B cell (primary cell): ENCODE results near the gene IMP3. TPM values are rescaled to one million over a fixed set of nuclear protein-coding genes. Genes with fewer than 3 reads are reported as not detected.

Experiments used
- ATAC-seq: fragments of 200-7000 bp; cut with Tn5 transposase; one replicate; pipeline ENCODE4 v1.10.0; 2021; ENCODE audit warnings: low read depth, mild to moderate bottlenecking, moderate number of reproducible peaks, moderate library complexity
- CTCF ChIA-PET: fragments of 350-600 bp; sonication (Branson Sonifier 250); formaldehyde crosslinking; loops from one replicate; lab custom pipeline; 2021; ENCODE audit warnings: antibody characterized with exemption, inconsistent platforms; lab: Charles Lee
- POLR2A ChIA-PET: fragments of 350-600 bp; sonication (Branson Sonifier 250); formaldehyde crosslinking; loops from one replicate; lab custom pipeline; 2021; ENCODE audit warnings: antibody characterized with exemption; lab: Charles Lee
- DNase-seq: peaks from one replicate; pipeline ENCODE4 v3.0.0; 2013
- H2AFZ ChIP-seq: 2 replicates; pipeline ENCODE4 v1.6.1; 2012; ENCODE audit warnings: mild to moderate bottlenecking, low read depth, low read length; ENCODE audit not compliant: insufficient read depth, poor library complexity, severe bottlenecking
- H3K27ac ChIP-seq, 2 donors: 1 replicate in 1 of 2; 2 replicates in 1 of 2; pipeline ENCODE4 v1.5.1; 2012 to 2013; ENCODE audit warnings: low read length in 2 of 2, mild to moderate bottlenecking in 2 of 2, moderate library complexity in 1 of 2
- H3K27me3 ChIP-seq, 4 experiments: fragments of 200-600 bp in 1 of 4; sonication (generic) in 1 of 4; replicated peaks in 1 of 4; 1 replicate in 2 of 4; 2 replicates in 2 of 4; pipeline versions ENCODE4 v1.6.1 to v1.7.0; 2013 to 2016; ENCODE audit warnings: low read length in 3 of 4, mild to moderate bottlenecking in 2 of 4, mixed read lengths in 1 of 4, moderate library complexity in 1 of 4; ENCODE audit not compliant: insufficient read depth in 4 of 4, control insufficient read depth in 3 of 4; ENCODE audit errors: control extremely low read depth in 1 of 4
- H3K36me3 ChIP-seq, 2 experiments: replicated peaks in 1 of 2; 1 replicate in 1 of 2; 2 replicates in 1 of 2; pipeline versions ENCODE4 v1.6.1 to v1.7.1; 2013; ENCODE audit warnings: low read length in 1 of 2; ENCODE audit not compliant: insufficient read depth in 2 of 2, control insufficient read depth in 1 of 2; ENCODE audit errors: control extremely low read depth in 1 of 2, extremely low read depth in 1 of 2
- H3K4me1 ChIP-seq, 2 donors: fragments of 200-600 bp in 1 of 2; sonication (generic) in 1 of 2; 1 replicate in 1 of 2; 2 replicates in 1 of 2; pipeline versions ENCODE4 v1.5.1 to v1.6.1; 2013 to 2017; ENCODE audit warnings: low read length in 2 of 2; ENCODE audit not compliant: control insufficient read depth in 2 of 2, insufficient read depth in 2 of 2
- H3K4me2 ChIP-seq: replicated peaks from 2 replicates; pipeline ENCODE3; 2012; ENCODE audit warnings: mild to moderate bottlenecking, low read depth, low read length; ENCODE audit not compliant: poor library complexity, severe bottlenecking
- H3K4me3 ChIP-seq, 5 experiments: fragments of 200-600 bp in 1 of 5; sonication (generic) in 1 of 5; 1 replicate in 3 of 5; 2 replicates in 2 of 5; pipeline versions ENCODE4 v1.5.1 to v1.7.0; 2011 to 2016; ENCODE audit warnings: low read length in 4 of 5, mild to moderate bottlenecking in 4 of 5, low read depth in 2 of 5, control low read depth in 1 of 5, moderate library complexity in 1 of 5; ENCODE audit not compliant: insufficient read depth in 1 of 5; ENCODE audit errors: control extremely low read depth in 1 of 5, extremely low read depth in 1 of 5
- H3K79me2 ChIP-seq: fragments of 200-600 bp; sonication (generic); one replicate; pipeline ENCODE4 v1.6.0; 2016; ENCODE audit warnings: low read length; ENCODE audit not compliant: control insufficient read depth, insufficient read depth
- H3K9ac ChIP-seq: fragments of 200-600 bp; sonication (generic); 2 replicates; pipeline ENCODE4 v1.6.1; 2017; ENCODE audit warnings: mild to moderate bottlenecking, low read length, moderate library complexity
- H3K9me3 ChIP-seq, 3 donors: one replicate each; pipeline versions ENCODE4 v1.6.1 to v1.7.1; 2013; ENCODE audit warnings: low read length in 2 of 3; ENCODE audit not compliant: control insufficient read depth in 2 of 3, insufficient read depth in 1 of 3; ENCODE audit errors: control extremely low read depth in 1 of 3
- H4K20me1 ChIP-seq: 2 replicates; pipeline ENCODE4 v1.6.0; 2012; ENCODE audit warnings: mild to moderate bottlenecking, low read length; ENCODE audit not compliant: insufficient read depth, control insufficient read depth, poor library complexity, severe bottlenecking
- H3K27ac Mint-ChIP-seq: one replicate; pipeline ENCODE4 v1.8.0; 2021; ENCODE audit warnings: mixed read lengths
- H3K27me3 Mint-ChIP-seq: one replicate; pipeline ENCODE4 v1.8.0; 2021; ENCODE audit warnings: mixed read lengths
- H3K4me1 Mint-ChIP-seq: one replicate; pipeline ENCODE4 v1.8.0; 2021; ENCODE audit warnings: mixed read lengths
- H3K4me3 Mint-ChIP-seq: one replicate; pipeline ENCODE4 v1.8.0; 2021; ENCODE audit warnings: mixed read lengths
- H3K9me3 Mint-ChIP-seq: one replicate; pipeline ENCODE4 v1.8.0; 2022; ENCODE audit warnings: mixed read lengths; ENCODE audit not compliant: insufficient read depth
- CTCF ChIP-seq: fragments of 200-600 bp; IDR thresholded peaks from one replicate; pipeline ENCODE4 v1.8.0; 2022; ENCODE audit warnings: antibody characterized with exemption, mild to moderate bottlenecking
- EZH2 ChIP-seq: IDR thresholded peaks from 2 replicates; pipeline ENCODE4 v1.6.1; 2012; ENCODE audit warnings: borderline replicate concordance, low read depth, mild to moderate bottlenecking, moderate library complexity, low read length; ENCODE audit not compliant: insufficient read depth, poor library complexity, severe bottlenecking
- WGBS: methylation state at CpG from one replicate; pipeline ENCODE4 v1.1.5; 2013; ENCODE audit warnings: missing lambda C conversion rate; ENCODE audit not compliant: insufficient coverage; 5-methylcytosine and 5-hydroxymethylcytosine counted together
- intact Hi-C: fragments of 100-400 bp; cut with micrococcal nuclease; formaldehyde crosslinking; loops from one replicate; pipeline ENCODE4 v1.10.0; 2022
- polyA plus RNA-seq: library from polyadenylated mRNA; depleted of rRNA; stranded (reverse); fragments of >200 nt; gene quantifications from 2 replicates; pipeline ENCODE4 v1.2.3, GENCODE V29; 2012
- total RNA-seq, 2 donors: library from RNA; stranded (reverse); fragments of 120-200 nt in 1 of 2; gene quantifications; 1 replicate in 1 of 2; 2 replicates in 1 of 2; pipeline versions ENCODE4 v1.2.3 to v1.2.4, GENCODE V29; 2013 to 2022

The IMP3 gene
- total and polyA plus RNA-seq, 2 donors (not counting 1 experiment from before 2014, with no cell fraction given), result 60.8 to 85.1 TPM

GRCh38 chr15:75655931-75656330 lies 15.9 kb upstream of the IMP3 start:
- no peaks in the 10 kb centered on the region for H3K4me1 ChIP-seq
- no peaks in the 10 kb centered on the region for H3K9me3 Mint-ChIP-seq
- H3K27ac ChIP-seq, result no peak overlapping the region
- intact Hi-C loops, result no loop called here
- peaks cover 13% of the 10 kb centered on the region for H3K27me3 Mint-ChIP-seq
- ATAC-seq (no peak), DNase-seq (no peak)
- no peaks in the 10 kb centered on the region for H3K36me3 ChIP-seq
- no peak overlapping the region for H3K4me3 ChIP-seq
- no peaks in the 10 kb centered on the region for H3K4me1 Mint-ChIP-seq
- no peak overlapping the region for H2AFZ ChIP-seq
- no peak overlapping the region for H3K4me2 ChIP-seq
- no peak overlapping the region for H3K9ac ChIP-seq
- POLR2A ChIA-PET, result no interaction called here
- H3K27ac Mint-ChIP-seq, result no peak overlapping the region
- H3K9me3 ChIP-seq, result no peaks in the 10 kb centered on the region
- 80% methylated on average over 3 of the region's 4 CpGs for WGBS
- H3K4me3 Mint-ChIP-seq, result no peak overlapping the region
- H3K79me2 ChIP-seq, result no peaks in the 10 kb centered on the region
- H3K27me3 ChIP-seq, result no peaks in the 10 kb centered on the region
- H4K20me1 ChIP-seq, result no peaks in the 10 kb centered on the region
- no peak for TF ChIP-seq EZH2
- TF ChIP-seq CTCF, result no peak
- CTCF ChIA-PET, result no interaction called here

GRCh38 chr15:75654201-75654907 lies 14.3 kb upstream of the IMP3 start:
- no peak overlapping the region for H2AFZ ChIP-seq
- H3K4me3 ChIP-seq, result no peak overlapping the region
- Mint-ChIP-seq H3K27me3 (peaks cover 18% of the 10 kb centered on the region), H3K27ac (no peak overlapping the region), H3K4me1 (no peaks in the 10 kb centered on the region), H3K9me3 (no peaks in the 10 kb centered on the region), H3K4me3 (no peak overlapping the region)
- no peak overlapping the region for H3K9ac ChIP-seq
- no peak overlapping the region for H3K4me2 ChIP-seq
- no peak overlapping the region for H3K27ac ChIP-seq
- H3K9me3 ChIP-seq, result no peaks in the 10 kb centered on the region
- H4K20me1 ChIP-seq, result no peaks in the 10 kb centered on the region
- POLR2A ChIA-PET, result interaction anchor here (0.6 kb wide), 1 partner anchor 89 kb away, joined by 4 read pairs; no protein-coding TSS in a partner anchor
- CTCF ChIA-PET, result no interaction called here
- 100% methylated on average over 3 of the region's 4 CpGs for WGBS
- no peak for ATAC-seq
- no peak for DNase-seq
- no peaks in the 10 kb centered on the region for H3K27me3 ChIP-seq
- TF ChIP-seq EZH2, result no peak
- no peak for TF ChIP-seq CTCF
- H3K4me1 ChIP-seq, result no peaks in the 10 kb centered on the region
- intact Hi-C loops, result no loop called here
- H3K79me2 ChIP-seq, result no peaks in the 10 kb centered on the region
- H3K36me3 ChIP-seq, result no peaks in the 10 kb centered on the region
